Right renal pelvis (tissue), 4 donors: ENCODE measurements around the gene IFNA8. TPM values are rescaled to one million over a fixed set of nuclear protein-coding genes. Genes with fewer than 3 reads are reported as not detected.
"Not testable (repeated sequence)": the region's sequence is repeated elsewhere in the genome, so short reads cannot be mapped to it uniquely, and the experiment has no call there.

ENCODE experiments used
- DNase-seq, 4 donors: peaks; one replicate each; pipeline ENCODE4 v3.0.0-alpha.2; 2013; ENCODE audit warnings: low read depth in 4 of 4, low spot score in 3 of 4, missing footprints in 1 of 4
- polyA plus RNA-seq, 4 donors: library from polyadenylated mRNA; unstranded; fragments of 120-200 nt; gene quantifications; one replicate each; pipeline ENCODE4 v1.2.1, GENCODE V29; 2013; ENCODE audit not compliant: insufficient read length in 4 of 4

IFNA8 gene
- polyA plus RNA-seq, 4 donors, result not detected

- no peak for DNase-seq
Observed at GRCh38 chr9:21415493-21416267, 6.8 kb downstream of the IFNA8 start.

- no peak for DNase-seq
Observed at GRCh38 chr9:21428235-21428634, 19.3 kb downstream of the IFNA8 start.

- no peak for DNase-seq
Observed at GRCh38 chr9:21429191-21429590, 20.3 kb downstream of the IFNA8 start.

- no peak for DNase-seq
Observed at GRCh38 chr9:21432672-21433425, 23.9 kb downstream of the IFNA8 start.

- DNase-seq, result no peak
Observed at GRCh38 chr9:21434202-21435014, 25.5 kb downstream of the IFNA8 start.

GRCh38 chr9:21435015-21435383 lies 26.1 kb downstream of the IFNA8 start:
- DNase-seq, result not testable (repeated sequence)

GRCh38 chr9:21440139-21440538 lies 31.2 kb downstream of the IFNA8 start, which contains the start of gene IFNA1:
Gene IFNA1, plus strand, starts transcription at chr9:21440439. Its CDS starts 69 bp downstream, at chr9:21440508.
- no peak for DNase-seq

GRCh38 chr9:21443849-21444625 lies 35.1 kb downstream of the IFNA8 start:
- no peak for DNase-seq

- not testable (repeated sequence) for DNase-seq
Observed at GRCh38 chr9:21449312-21449711, 40.4 kb downstream of the IFNA8 start.

- no peak for DNase-seq
Observed at GRCh38 chr9:21450733-21451394, 41.9 kb downstream of the IFNA8 start.

- DNase-seq, result no peak
Observed at GRCh38 chr9:21452681-21453080, 43.8 kb downstream of the IFNA8 start.

- no peak for DNase-seq
Observed at GRCh38 chr9:21454149-21454548, 45.2 kb downstream of the IFNA8 start.

- DNase-seq, result no peak
Observed at GRCh38 chr9:21455320-21455719, 46.4 kb downstream of the IFNA8 start.

Other genes starting within 250 kb of the IFNA8 start
- not detected for gene IFNA21, start 242.5 kb upstream of the IFNA8 start, polyA plus RNA-seq
- under 1 TPM in 1 of 4 donors, not detected in 3; 0.21 TPM for gene IFNA4, start 221.5 kb upstream of the IFNA8 start, polyA plus RNA-seq
- not detected for gene IFNA7, start 206.9 kb upstream of the IFNA8 start, polyA plus RNA-seq
- gene IFNA10, start 202.0 kb upstream of the IFNA8 start, polyA plus RNA-seq, result not detected
- gene IFNA16, start 191.8 kb upstream of the IFNA8 start, polyA plus RNA-seq, result not detected
- gene IFNA17, start 180.9 kb upstream of the IFNA8 start, polyA plus RNA-seq, result not detected
- gene IFNA14, start 169.1 kb upstream of the IFNA8 start, polyA plus RNA-seq, result not detected
- gene IFNA5, start 103.8 kb upstream of the IFNA8 start, polyA plus RNA-seq, result not detected
- 10 to 100 TPM; 46.5 to 59.0 (median 57.0) TPM for gene KLHL9, start 73.7 kb upstream of the IFNA8 start, polyA plus RNA-seq
- gene IFNA6, start 58.2 kb upstream of the IFNA8 start, polyA plus RNA-seq, result not detected
- gene IFNA13, start 41.1 kb upstream of the IFNA8 start, polyA plus RNA-seq, result not detected
- not detected for gene IFNA2, start 23.7 kb upstream of the IFNA8 start, polyA plus RNA-seq
- gene IFNA1, start 31.3 kb downstream of the IFNA8 start, polyA plus RNA-seq, result not detected
- gene IFNE, start 73.2 kb downstream of the IFNA8 start, polyA plus RNA-seq, result under 1 TPM in 2 of 4 donors, not detected in 2; 0.10 to 0.31 TPM